ENCODE results near the gene RND3.

The RND3 gene

DNA sequence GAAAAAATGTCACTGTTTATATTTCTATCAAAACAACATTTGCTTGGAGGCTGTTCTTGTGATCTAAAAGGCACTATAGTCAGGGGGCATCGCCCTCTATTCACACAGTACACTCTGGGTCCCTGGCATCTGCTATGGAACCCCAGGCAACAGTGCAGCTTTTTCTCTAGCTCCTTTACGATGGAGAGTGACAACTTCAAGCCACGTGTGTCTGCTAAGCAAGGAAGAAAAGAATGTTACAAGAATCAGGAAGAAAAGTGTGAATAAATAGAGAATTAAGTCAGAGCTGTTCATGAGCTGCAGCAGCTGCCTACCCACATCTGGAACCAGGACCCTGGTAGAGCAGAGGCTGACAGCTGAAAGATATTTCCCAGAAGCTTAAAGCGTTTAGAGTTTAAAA is 11.2 kb downstream of the RND3 start:
- no peak overlapping the region for H3K27ac ChIP-seq
- TF ChIP-seq, protein P1, sequence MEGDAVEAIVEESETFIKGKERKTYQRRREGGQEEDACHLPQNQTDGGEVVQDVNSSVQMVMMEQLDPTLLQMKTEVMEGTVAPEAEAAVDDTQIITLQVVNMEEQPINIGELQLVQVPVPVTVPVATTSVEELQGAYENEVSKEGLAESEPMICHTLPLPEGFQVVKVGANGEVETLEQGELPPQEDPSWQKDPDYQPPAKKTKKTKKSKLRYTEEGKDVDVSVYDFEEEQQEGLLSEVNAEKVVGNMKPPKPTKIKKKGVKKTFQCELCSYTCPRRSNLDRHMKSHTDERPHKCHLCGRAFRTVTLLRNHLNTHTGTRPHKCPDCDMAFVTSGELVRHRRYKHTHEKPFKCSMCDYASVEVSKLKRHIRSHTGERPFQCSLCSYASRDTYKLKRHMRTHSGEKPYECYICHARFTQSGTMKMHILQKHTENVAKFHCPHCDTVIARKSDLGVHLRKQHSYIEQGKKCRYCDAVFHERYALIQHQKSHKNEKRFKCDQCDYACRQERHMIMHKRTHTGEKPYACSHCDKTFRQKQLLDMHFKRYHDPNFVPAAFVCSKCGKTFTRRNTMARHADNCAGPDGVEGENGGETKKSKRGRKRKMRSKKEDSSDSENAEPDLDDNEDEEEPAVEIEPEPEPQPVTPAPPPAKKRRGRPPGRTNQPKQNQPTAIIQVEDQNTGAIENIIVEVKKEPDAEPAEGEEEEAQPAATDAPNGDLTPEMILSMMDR (IDR thresholded peaks at IDR 0.05) = no peak

DNA sequence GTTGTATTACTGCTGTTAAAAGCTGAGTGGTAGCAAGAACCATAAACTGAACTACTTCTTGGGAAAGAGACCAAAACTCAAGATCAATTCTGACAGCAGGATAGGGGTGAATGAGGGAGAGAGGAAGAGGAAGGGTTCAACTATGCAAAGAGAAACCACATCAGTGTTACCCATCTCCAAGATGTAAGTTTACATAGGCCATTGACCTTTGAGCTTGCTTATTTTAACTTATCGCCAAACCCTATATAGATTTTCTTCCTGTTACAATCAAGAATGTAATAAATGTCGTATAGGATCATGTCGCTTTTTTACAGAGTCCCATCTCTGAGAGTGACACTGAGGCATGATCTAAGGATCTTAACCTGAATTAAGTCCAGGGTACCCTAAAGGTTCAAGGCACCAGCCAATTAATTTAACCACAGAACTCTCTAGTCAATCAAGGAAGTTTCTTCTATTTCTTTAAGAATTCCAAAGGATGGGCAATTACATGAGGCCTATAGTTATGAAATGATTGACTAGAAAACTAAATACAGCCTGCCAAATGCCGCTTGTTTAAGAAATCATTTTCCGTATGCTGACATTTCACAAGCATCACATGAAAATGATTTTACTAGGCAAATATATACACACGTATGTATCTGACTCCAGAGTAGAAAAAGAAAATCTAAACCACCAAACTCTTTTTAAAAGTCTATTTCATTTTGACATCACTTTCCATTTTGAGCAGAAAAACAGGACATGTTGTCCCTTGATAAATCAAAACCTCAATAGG is 11.8 kb downstream of the RND3 start:
- TF ChIP-seq ZFX (IDR thresholded peaks at IDR 0.05; ENCODE audit: borderline replicate concordance) = no peak
- TF ChIP-seq, protein P1 (IDR thresholded peaks at IDR 0.05) = no peak
- H3K27ac ChIP-seq = no peak overlapping the region

DNA sequence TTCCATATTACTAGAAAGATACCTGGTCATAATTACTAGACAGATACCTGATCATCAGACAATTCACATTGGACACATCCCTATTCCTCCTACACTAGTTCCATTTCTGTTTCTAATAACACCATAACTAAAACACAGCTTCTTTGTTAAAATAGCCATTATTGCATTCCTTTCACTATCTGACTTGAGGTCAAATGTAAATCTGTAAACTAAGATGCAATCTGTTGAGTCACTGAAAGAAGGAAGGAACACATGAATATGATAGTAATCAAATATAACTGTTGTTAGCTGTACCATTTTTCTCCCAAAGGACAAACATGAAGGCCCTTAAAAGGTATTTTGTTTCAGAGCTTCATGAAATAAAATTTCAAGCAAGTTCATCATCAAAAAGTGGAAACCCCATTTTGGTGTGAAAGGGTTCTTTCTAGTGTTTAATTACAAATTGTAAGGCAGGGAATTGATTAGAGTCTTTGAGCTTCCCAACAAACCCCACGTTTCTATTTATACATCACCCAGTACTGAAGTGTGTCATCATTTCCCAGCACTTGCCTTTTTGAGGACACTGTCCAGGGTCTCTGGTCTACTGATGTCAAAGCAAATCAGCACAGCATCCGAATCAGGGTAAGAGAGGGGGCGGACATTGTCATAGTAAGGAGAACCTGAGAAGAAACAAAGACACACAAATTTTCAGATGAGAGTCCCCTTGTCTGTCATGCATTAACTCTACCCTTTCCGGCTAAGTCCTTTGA is 13.0 kb downstream of the RND3 start:
- H3K27ac ChIP-seq = no peak overlapping the region
- TF ChIP-seq, protein P1 (IDR thresholded peaks at IDR 0.05) = no peak
- no peak for TF ChIP-seq ZFX (IDR thresholded peaks at IDR 0.05; ENCODE audit: borderline replicate concordance)

DNA sequence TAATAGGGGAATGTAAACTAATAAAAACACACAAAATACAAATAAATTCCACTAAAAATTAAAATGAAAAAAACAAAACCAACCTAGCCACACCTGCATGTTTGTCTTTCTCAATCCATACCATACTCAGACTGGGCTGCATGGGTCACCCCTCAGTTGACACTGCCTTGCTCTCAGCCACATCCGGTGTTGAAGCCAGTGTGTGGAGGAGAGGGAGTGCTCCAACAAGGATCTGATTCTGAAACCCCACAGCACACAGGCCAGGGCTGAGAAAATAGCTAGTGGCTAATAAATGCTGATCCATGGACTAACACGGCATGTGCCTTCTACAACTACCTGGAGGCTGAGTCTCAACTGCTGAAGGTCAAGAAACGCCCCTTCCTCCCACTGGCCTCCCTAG is 13.7 kb downstream of the RND3 start:
- TF ChIP-seq, protein P1 (IDR thresholded peaks at IDR 0.05) = no peak
- TF ChIP-seq ZFX (IDR thresholded peaks at IDR 0.05; ENCODE audit: borderline replicate concordance) = no peak
- no peak overlapping the region for H3K27ac ChIP-seq

DNA sequence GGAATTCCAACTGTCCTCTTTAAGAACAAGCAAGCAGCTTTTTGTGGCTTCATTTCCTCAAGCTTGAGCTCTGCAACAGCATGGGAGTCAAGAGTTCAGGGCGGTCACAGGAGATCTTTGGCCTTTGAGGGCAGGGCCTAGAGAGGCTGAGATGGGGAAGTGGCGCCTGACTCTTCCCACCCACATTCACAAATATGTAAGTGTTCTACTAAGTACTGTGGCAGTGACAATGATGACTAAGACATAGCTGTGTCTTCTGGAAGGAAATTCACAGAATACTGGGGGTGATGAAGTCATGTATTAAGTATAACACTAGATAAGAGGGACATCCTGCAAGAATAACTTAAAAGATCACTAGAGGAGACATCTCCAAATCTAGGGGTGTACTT is 15.0 kb downstream of the RND3 start:
- no peak for TF ChIP-seq ZFX (IDR thresholded peaks at IDR 0.05; ENCODE audit: borderline replicate concordance)
- TF ChIP-seq, protein P1 (IDR thresholded peaks at IDR 0.05) = no peak
- H3K27ac ChIP-seq = no peak overlapping the region

DNA sequence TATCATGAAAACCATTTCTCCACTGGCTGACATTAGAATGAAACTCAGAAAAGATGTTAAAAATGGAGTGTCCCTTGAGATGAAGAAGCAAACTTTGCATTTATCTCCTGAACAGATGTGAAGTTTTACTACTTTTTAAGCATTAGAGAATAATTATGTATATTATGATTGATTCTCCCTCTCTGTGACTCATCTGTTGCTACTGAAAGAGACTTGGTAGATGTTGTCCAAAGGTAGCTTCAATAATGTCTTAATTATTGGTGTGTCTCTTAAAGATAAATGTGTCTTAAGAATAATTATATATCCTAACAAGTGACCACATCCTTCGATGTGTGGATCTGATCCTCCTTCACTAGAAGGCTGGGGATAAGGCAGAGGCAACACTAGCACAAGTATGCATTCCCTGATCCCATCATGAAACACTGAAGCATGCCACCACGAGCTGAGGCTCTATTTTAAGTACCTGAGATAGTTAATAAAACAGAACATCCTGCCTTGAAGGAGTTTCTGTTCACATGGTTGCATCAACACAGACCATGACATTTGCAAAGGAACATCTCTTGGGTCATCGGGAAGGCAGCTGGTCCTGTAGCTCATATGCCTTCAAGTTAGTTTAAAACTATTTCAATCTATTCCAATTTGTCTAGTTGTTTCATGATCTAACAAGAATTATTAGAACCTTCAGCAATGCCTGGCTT is 15.5 kb downstream of the RND3 start:
- H3K27ac ChIP-seq = no peak overlapping the region
- TF ChIP-seq ZFX (IDR thresholded peaks at IDR 0.05; ENCODE audit: borderline replicate concordance) = no peak
- TF ChIP-seq, protein P1 (IDR thresholded peaks at IDR 0.05) = no peak

Data from 22Rv1 (cell line).